Lower leg skin (tissue), 3 donors: ENCODE results near the gene MIA2.

ENCODE experiments used
- POLR2A ChIP-seq, 2 donors: fragments of 450-650 bp; IDR thresholded peaks; one replicate each; pipeline ENCODE4 v1.6.1; 2016 to 2017; ENCODE audit warnings: antibody characterized with exemption in 2 of 2, mild to moderate bottlenecking in 1 of 2, moderate library complexity in 1 of 2
- TF ChIP-seq, protein P1 (sequence below), 3 donors: fragments of 450-650 bp; IDR thresholded peaks; one replicate each; pipeline ENCODE4 v1.5.1; 2016; ENCODE audit warnings: antibody characterized with exemption in 3 of 3, mild to moderate bottlenecking in 3 of 3, moderate library complexity in 2 of 3

GRCh38 chr14:39406560-39406959, 172.8 kb downstream of the MIA2 start:
- no peak for TF ChIP-seq POLR2A (IDR thresholded peaks at IDR 0.05)
- TF ChIP-seq, protein P1, sequence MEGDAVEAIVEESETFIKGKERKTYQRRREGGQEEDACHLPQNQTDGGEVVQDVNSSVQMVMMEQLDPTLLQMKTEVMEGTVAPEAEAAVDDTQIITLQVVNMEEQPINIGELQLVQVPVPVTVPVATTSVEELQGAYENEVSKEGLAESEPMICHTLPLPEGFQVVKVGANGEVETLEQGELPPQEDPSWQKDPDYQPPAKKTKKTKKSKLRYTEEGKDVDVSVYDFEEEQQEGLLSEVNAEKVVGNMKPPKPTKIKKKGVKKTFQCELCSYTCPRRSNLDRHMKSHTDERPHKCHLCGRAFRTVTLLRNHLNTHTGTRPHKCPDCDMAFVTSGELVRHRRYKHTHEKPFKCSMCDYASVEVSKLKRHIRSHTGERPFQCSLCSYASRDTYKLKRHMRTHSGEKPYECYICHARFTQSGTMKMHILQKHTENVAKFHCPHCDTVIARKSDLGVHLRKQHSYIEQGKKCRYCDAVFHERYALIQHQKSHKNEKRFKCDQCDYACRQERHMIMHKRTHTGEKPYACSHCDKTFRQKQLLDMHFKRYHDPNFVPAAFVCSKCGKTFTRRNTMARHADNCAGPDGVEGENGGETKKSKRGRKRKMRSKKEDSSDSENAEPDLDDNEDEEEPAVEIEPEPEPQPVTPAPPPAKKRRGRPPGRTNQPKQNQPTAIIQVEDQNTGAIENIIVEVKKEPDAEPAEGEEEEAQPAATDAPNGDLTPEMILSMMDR (IDR thresholded peaks at IDR 0.05): no peak
